ENCODE results near the gene ST3GAL5. TPM values are rescaled to one million over a fixed set of nuclear protein-coding genes. Genes with fewer than 3 reads are reported as not detected.

The ST3GAL5 gene
- total RNA-seq, 1 experiment from 2014 or later: 3.8 TPM

- H3K27ac Mint-ChIP-seq (ENCODE audit: unreplicated experiment): no peak overlapping the region
- no peaks in the 10 kb centered on the region for H3K9me3 Mint-ChIP-seq (ENCODE audit: low read depth, unreplicated experiment)
- H3K4me3 Mint-ChIP-seq (ENCODE audit: low read depth, unreplicated experiment): no peak overlapping the region
- BruUV-seq (replicated peaks): no TSS peak
- CTCF ChIA-PET: no interaction called here
- DNase-seq: no peak
- H3K4me1 Mint-ChIP-seq (ENCODE audit: low read depth, unreplicated experiment): peaks cover 12% of the 10 kb centered on the region
- no peak for TF ChIP-seq CTCF (IDR thresholded peaks at IDR 0.05; ENCODE audit: unreplicated experiment)
- H3K27me3 Mint-ChIP-seq (ENCODE audit: unreplicated experiment): peaks cover 54% of the 10 kb centered on the region
- intact Hi-C loops (cut with micrococcal nuclease; ENCODE audit: unreplicated experiment): loop anchor here (10.0 kb wide), 1 partner anchor 552 kb away; no protein-coding TSS in a partner anchor
- no peaks in the 10 kb centered on the region for H3K36me3 Mint-ChIP-seq (ENCODE audit: insufficient read depth, unreplicated experiment)
Observed at GRCh38 chr2:85822766-85823165, 66.0 kb downstream of the ST3GAL5 start.

- CTCF ChIA-PET: interaction anchor here (0.7 kb wide), 1 partner anchor 111 kb away, joined by 4 read pairs; no protein-coding TSS in a partner anchor
- no peak for DNase-seq
- no peak overlapping the region for H3K27ac Mint-ChIP-seq (ENCODE audit: unreplicated experiment)
- H3K27me3 Mint-ChIP-seq (ENCODE audit: unreplicated experiment): peaks cover 46% of the 10 kb centered on the region
- no TSS peak for BruUV-seq (replicated peaks)
- H3K4me3 Mint-ChIP-seq (ENCODE audit: low read depth, unreplicated experiment): no peak overlapping the region
- no peaks in the 10 kb centered on the region for H3K36me3 Mint-ChIP-seq (ENCODE audit: insufficient read depth, unreplicated experiment)
- intact Hi-C loops (cut with micrococcal nuclease; ENCODE audit: unreplicated experiment): loop anchor here (10.0 kb wide), 1 partner anchor 555 kb away; no protein-coding TSS in a partner anchor
- no peak for TF ChIP-seq CTCF (IDR thresholded peaks at IDR 0.05; ENCODE audit: unreplicated experiment)
- no peaks in the 10 kb centered on the region for H3K9me3 Mint-ChIP-seq (ENCODE audit: low read depth, unreplicated experiment)
- H3K4me1 Mint-ChIP-seq (ENCODE audit: low read depth, unreplicated experiment): no peaks in the 10 kb centered on the region
Observed at GRCh38 chr2:85819811-85820510, 68.8 kb downstream of the ST3GAL5 start.

- no peak overlapping the region for H3K4me3 Mint-ChIP-seq (ENCODE audit: low read depth, unreplicated experiment)
- no TSS peak for BruUV-seq (replicated peaks)
- H3K4me1 Mint-ChIP-seq (ENCODE audit: low read depth, unreplicated experiment): no peaks in the 10 kb centered on the region
- no peak overlapping the region for H3K27ac Mint-ChIP-seq (ENCODE audit: unreplicated experiment)
- no peak for DNase-seq
- H3K36me3 Mint-ChIP-seq (ENCODE audit: insufficient read depth, unreplicated experiment): no peaks in the 10 kb centered on the region
- peaks cover 26% of the 10 kb centered on the region for H3K27me3 Mint-ChIP-seq (ENCODE audit: unreplicated experiment)
- no peaks in the 10 kb centered on the region for H3K9me3 Mint-ChIP-seq (ENCODE audit: low read depth, unreplicated experiment)
- TF ChIP-seq CTCF (IDR thresholded peaks at IDR 0.05; ENCODE audit: unreplicated experiment): no peak
- intact Hi-C loops (cut with micrococcal nuclease; ENCODE audit: unreplicated experiment): loop anchor here (1.0 kb wide), 2 partner anchors 65 to 86 kb away; no protein-coding TSS in a partner anchor
- CTCF ChIA-PET: interaction anchor here (0.6 to 1.9 kb wide), 9 partner anchors 15 to 177 kb away, joined by 3 to 28 read pairs (median 7); no protein-coding TSS in a partner anchor
Observed at GRCh38 chr2:85814802-85815550, 73.8 kb downstream of the ST3GAL5 start.

- intact Hi-C loops (cut with micrococcal nuclease; ENCODE audit: unreplicated experiment): loop anchor here (1.0 kb wide), 2 partner anchors 64 to 85 kb away; no protein-coding TSS in a partner anchor
- BruUV-seq (replicated peaks): no TSS peak
- peak; percentile 91 for TF ChIP-seq CTCF (IDR thresholded peaks at IDR 0.05; ENCODE audit: unreplicated experiment)
- DNase-seq: peak; percentile 95
- no peak overlapping the region for H3K4me3 Mint-ChIP-seq (ENCODE audit: low read depth, unreplicated experiment)
- no peaks in the 10 kb centered on the region for H3K9me3 Mint-ChIP-seq (ENCODE audit: low read depth, unreplicated experiment)
- H3K27ac Mint-ChIP-seq (ENCODE audit: unreplicated experiment): no peak overlapping the region
- CTCF ChIA-PET: interaction anchor here (0.5 to 1.9 kb wide), 12 partner anchors 15 to 177 kb away, joined by 3 to 28 read pairs (median 7); no protein-coding TSS in a partner anchor
- peaks cover 19% of the 10 kb centered on the region for H3K27me3 Mint-ChIP-seq (ENCODE audit: unreplicated experiment)
- H3K4me1 Mint-ChIP-seq (ENCODE audit: low read depth, unreplicated experiment): no peaks in the 10 kb centered on the region
- H3K36me3 Mint-ChIP-seq (ENCODE audit: insufficient read depth, unreplicated experiment): no peaks in the 10 kb centered on the region
Observed at GRCh38 chr2:85813982-85814801, 74.6 kb downstream of the ST3GAL5 start.
